ENCODE results near the gene EHMT2. TPM values are rescaled to one million over a fixed set of nuclear protein-coding genes. Genes with fewer than 3 reads are reported as not detected.
A peak's percentile ranks its signal among the peaks of the same experiment; 100 is the strongest.

Gene EHMT2
- total and polyA plus RNA-seq, 2 of the 13 experiments (the other 11 are each of a cell fraction or from before 2014, with no cell fraction given) = 55.2 to 69.2 TPM

GRCh38 chr6:31899882-31900722 is 2.6 kb upstream of the EHMT2 start:
- Histone ChIP-seq H3K4me3 (replicated peaks in 1 of 3; ENCODE audit: insufficient read depth in 1 of 3, low read depth in 2 of 3, low read length in 3 of 3) (no peak overlapping the region), H3K27ac (ENCODE audit: extremely low read length, insufficient read depth, low read length) (no peak overlapping the region), H3K9me3 (ENCODE audit: low read length) (no peaks in the 10 kb centered on the region), H2AFZ (ENCODE audit: low read length) (no peak overlapping the region), H3K36me3 (replicated peaks in 1 of 2; ENCODE audit: control insufficient read depth in 1 of 2, insufficient read depth in 2 of 2, low read length in 2 of 2) (peaks cover 4 to 5% of the 10 kb centered on the region in 2 experiments; a peak in 4 of 5 replicates), H3K9ac (ENCODE audit: insufficient read depth, low read depth, low read length) (no peak overlapping the region), H3K4me2 (ENCODE audit: low read depth, low read length) (no peak overlapping the region), H3K79me2 (ENCODE audit: insufficient read depth, low read length) (peaks cover 24% of the 10 kb centered on the region), H3K4me1 (ENCODE audit: insufficient read depth, low read length) (peaks cover 51% of the 10 kb centered on the region), H4K20me1 (ENCODE audit: insufficient read depth, low read length) (no peaks in the 10 kb centered on the region), H3K27me3 (ENCODE audit: control insufficient read depth in 1 of 2, insufficient read depth in 2 of 2, low read length in 2 of 2) (peaks cover 0 to 7% of the 10 kb centered on the region in 2 experiments; a peak in 1 of 5 replicates)
- CTCF ChIA-PET (ENCODE audit: low intra/inter-chr PET ratio, low total read pairs) = no interaction called here
- no TSS peak for BruUV-seq (replicated peaks)
- intact Hi-C loops (cut with micrococcal nuclease; ENCODE audit: unreplicated experiment) (loop anchor here (5.0 kb wide), 1 partner anchor 68 kb away; no protein-coding TSS in a partner anchor), in situ Hi-C loops (cut with HindIII; ENCODE audit: extremely low pct_ligation_motif_present, low pct_unique_long_range_greater_than_20kb) (loop anchor here (5.0 to 25.0 kb wide), 2 partner anchors 47 to 1062 kb away; partner anchors contain the start of genes BRD2, CFB and HLA-DMA)
- FAIRE-seq (no peak), ATAC-seq (no peak), DNase-seq (ENCODE audit: low spot score) (no peak)
- POLR2A ChIA-PET = interaction anchor here (4.1 to 5.6 kb wide), 3 partner anchors 37 to 51 kb away, joined by 34 to 69 read pairs (median 41); partner anchors contain the start of genes CFB and NEU1
- 95% methylated on average over 38 of the region's 49 CpGs for WGBS (ENCODE audit: low lambda C conversion rate)
- TF ChIP-seq ZSCAN25 (CRISPR knock-in tag; IDR thresholded peaks at IDR 0.05) (no peak), PHF8 (CRISPR knock-in tag; IDR thresholded peaks at IDR 0.05) (0 out of 2 replicates have a peak, but pooled peaks have one; percentile 1), PRPF4 (IDR thresholded peaks at IDR 0.05; ENCODE audit: low read depth, low read length, poor library complexity, severe bottlenecking) (peak; percentile 87), CHCHD3 (CRISPR knock-in tag; IDR thresholded peaks at IDR 0.05) (no peak), PRMT3 (CRISPR knock-in tag; IDR thresholded peaks at IDR 0.05; ENCODE audit: borderline replicate concordance, low read depth) (no peak), RBFOX2 (IDR thresholded peaks at IDR 0.05; ENCODE audit: low read depth, low read length) (peak; percentile 65), ELF4 (CRISPR knock-in tag; IDR thresholded peaks at IDR 0.05; ENCODE audit: borderline replicate concordance) (no peak), ZC3H13 (CRISPR knock-in tag; IDR thresholded peaks at IDR 0.05) (peak; percentile 79; the same call in 1 of the 2 replicates), ZBTB38 (CRISPR knock-in tag; IDR thresholded peaks at IDR 0.05) (peak; percentile 95), ZBTB33 (CRISPR knock-in tag; IDR thresholded peaks at IDR 0.05) (0 out of 2 replicates have a peak, but pooled peaks have one; percentile 33)
- TF ChIP-seq, protein P1, sequence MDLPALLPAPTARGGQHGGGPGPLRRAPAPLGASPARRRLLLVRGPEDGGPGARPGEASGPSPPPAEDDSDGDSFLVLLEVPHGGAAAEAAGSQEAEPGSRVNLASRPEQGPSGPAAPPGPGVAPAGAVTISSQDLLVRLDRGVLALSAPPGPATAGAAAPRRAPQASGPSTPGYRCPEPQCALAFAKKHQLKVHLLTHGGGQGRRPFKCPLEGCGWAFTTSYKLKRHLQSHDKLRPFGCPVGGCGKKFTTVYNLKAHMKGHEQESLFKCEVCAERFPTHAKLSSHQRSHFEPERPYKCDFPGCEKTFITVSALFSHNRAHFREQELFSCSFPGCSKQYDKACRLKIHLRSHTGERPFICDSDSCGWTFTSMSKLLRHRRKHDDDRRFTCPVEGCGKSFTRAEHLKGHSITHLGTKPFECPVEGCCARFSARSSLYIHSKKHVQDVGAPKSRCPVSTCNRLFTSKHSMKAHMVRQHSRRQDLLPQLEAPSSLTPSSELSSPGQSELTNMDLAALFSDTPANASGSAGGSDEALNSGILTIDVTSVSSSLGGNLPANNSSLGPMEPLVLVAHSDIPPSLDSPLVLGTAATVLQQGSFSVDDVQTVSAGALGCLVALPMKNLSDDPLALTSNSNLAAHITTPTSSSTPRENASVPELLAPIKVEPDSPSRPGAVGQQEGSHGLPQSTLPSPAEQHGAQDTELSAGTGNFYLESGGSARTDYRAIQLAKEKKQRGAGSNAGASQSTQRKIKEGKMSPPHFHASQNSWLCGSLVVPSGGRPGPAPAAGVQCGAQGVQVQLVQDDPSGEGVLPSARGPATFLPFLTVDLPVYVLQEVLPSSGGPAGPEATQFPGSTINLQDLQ (CRISPR knock-in tag; IDR thresholded peaks at IDR 0.05) = 0 out of 2 replicates have a peak, but pooled peaks have one; percentile 19
- TF ChIP-seq, protein P2, sequence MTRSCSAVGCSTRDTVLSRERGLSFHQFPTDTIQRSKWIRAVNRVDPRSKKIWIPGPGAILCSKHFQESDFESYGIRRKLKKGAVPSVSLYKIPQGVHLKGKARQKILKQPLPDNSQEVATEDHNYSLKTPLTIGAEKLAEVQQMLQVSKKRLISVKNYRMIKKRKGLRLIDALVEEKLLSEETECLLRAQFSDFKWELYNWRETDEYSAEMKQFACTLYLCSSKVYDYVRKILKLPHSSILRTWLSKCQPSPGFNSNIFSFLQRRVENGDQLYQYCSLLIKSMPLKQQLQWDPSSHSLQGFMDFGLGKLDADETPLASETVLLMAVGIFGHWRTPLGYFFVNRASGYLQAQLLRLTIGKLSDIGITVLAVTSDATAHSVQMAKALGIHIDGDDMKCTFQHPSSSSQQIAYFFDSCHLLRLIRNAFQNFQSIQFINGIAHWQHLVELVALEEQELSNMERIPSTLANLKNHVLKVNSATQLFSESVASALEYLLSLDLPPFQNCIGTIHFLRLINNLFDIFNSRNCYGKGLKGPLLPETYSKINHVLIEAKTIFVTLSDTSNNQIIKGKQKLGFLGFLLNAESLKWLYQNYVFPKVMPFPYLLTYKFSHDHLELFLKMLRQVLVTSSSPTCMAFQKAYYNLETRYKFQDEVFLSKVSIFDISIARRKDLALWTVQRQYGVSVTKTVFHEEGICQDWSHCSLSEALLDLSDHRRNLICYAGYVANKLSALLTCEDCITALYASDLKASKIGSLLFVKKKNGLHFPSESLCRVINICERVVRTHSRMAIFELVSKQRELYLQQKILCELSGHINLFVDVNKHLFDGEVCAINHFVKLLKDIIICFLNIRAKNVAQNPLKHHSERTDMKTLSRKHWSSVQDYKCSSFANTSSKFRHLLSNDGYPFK (CRISPR knock-in tag; IDR thresholded peaks at IDR 0.05; ENCODE audit: borderline replicate concordance) = no peak

Data from HepG2 (cell line).